Coronary artery (tissue), 2 donors: Measurements from ENCODE around the gene SPATA45.

Source experiments
- DNase-seq: peaks from one replicate; pipeline ENCODE4 v3.0.0-alpha.2; 2017; ENCODE audit warnings: low spot score
- H3K27ac ChIP-seq, 2 donors: fragments of 200-600 bp; sonication (generic); one replicate each; pipeline ENCODE4 v1.5.1; 2016 to 2019
- H3K4me3 ChIP-seq: fragments of 200-600 bp; sonication (generic); 2 replicates; pipeline ENCODE4 v1.5.1; 2016; ENCODE audit warnings: mild to moderate bottlenecking, moderate library complexity
- CTCF ChIP-seq: fragments of 200-600 bp; sonication (generic); IDR thresholded peaks from one replicate; pipeline ENCODE4 v1.5.1; 2019; ENCODE audit warnings: antibody characterized with exemption

The SPATA45 gene

GRCh38 chr1:212780759-212781158, 66.7 kb downstream of the SPATA45 start:
- no peak for TF ChIP-seq CTCF
- no peak overlapping the region for H3K27ac ChIP-seq
- DNase-seq, result no peak
- no peak overlapping the region for H3K4me3 ChIP-seq
